ENCODE data around the gene SFSWAP. TPM values are rescaled to one million over a fixed set of nuclear protein-coding genes. Genes with fewer than 3 reads are reported as not detected.

SFSWAP gene
- polyA plus RNA-seq, 1 donor from 2014 or later = 56.6 TPM

- H3K27ac ChIP-seq (ENCODE audit: low read length) = no peak overlapping the region
- H3K9me2 ChIP-seq (ENCODE audit: insufficient read depth, low read length) = no peaks in the 10 kb centered on the region
- peaks cover 3% of the 10 kb centered on the region for H3K9me3 ChIP-seq (ENCODE audit: low read length)
- no peaks in the 10 kb centered on the region for H3F3A ChIP-seq (ENCODE audit: insufficient read depth, low read length, poor library complexity, severe bottlenecking)
- no peak overlapping the region for H3K4me3 ChIP-seq (ENCODE audit: low read length)
- no peaks in the 10 kb centered on the region for H3K27me3 ChIP-seq (ENCODE audit: insufficient read depth, low read depth, low read length)
- H3K4me2 ChIP-seq (ENCODE audit: low read length) = no peak overlapping the region
- no peak overlapping the region for H2AFZ ChIP-seq (ENCODE audit: low read depth, low read length)
- no peaks in the 10 kb centered on the region for H3K79me2 ChIP-seq (replicated peaks; ENCODE audit: insufficient read depth, low read length)
- no peaks in the 10 kb centered on the region for H3K36me3 ChIP-seq (ENCODE audit: insufficient read depth, low read length)
- H4K20me1 ChIP-seq (ENCODE audit: insufficient read depth) = no peaks in the 10 kb centered on the region
- TF ChIP-seq CTCF (IDR thresholded peaks at IDR 0.05; ENCODE audit: poor library complexity, severe bottlenecking) (no peak), TAF1 (IDR thresholded peaks at IDR 0.05; ENCODE audit: low read depth) (no peak), MXI1 (conservative IDR thresholded peaks at IDR 0.05; ENCODE audit: poor library complexity, severe bottlenecking) (no peak), EP300 (conservative IDR thresholded peaks at IDR 0.05; ENCODE audit: poor library complexity, severe bottlenecking) (no peak), POLR2AphosphoS5 (IDR thresholded peaks at IDR 0.05) (no peak), SMC3 (conservative IDR thresholded peaks at IDR 0.05; ENCODE audit: poor library complexity) (no peak)
- H3K9ac ChIP-seq (ENCODE audit: low read length) = no peak overlapping the region
These were observed 37.7 kb upstream of the SFSWAP start for GRCh38 chr12:131672941-131673887.

GRCh38 chr12:131673888-131674257 is 37.0 kb upstream of the SFSWAP start:
- peaks cover 3% of the 10 kb centered on the region for H3K9me3 ChIP-seq (ENCODE audit: low read length)
- H2AFZ ChIP-seq (ENCODE audit: low read depth, low read length) = no peak overlapping the region
- H3K4me2 ChIP-seq (ENCODE audit: low read length) = no peak overlapping the region
- no peaks in the 10 kb centered on the region for H3F3A ChIP-seq (ENCODE audit: insufficient read depth, low read length, poor library complexity, severe bottlenecking)
- no peaks in the 10 kb centered on the region for H3K36me3 ChIP-seq (ENCODE audit: insufficient read depth, low read length)
- no peak for TF ChIP-seq SMC3 (conservative IDR thresholded peaks at IDR 0.05; ENCODE audit: poor library complexity)
- TF ChIP-seq POLR2AphosphoS5 (IDR thresholded peaks at IDR 0.05) = no peak
- TF ChIP-seq EP300 (conservative IDR thresholded peaks at IDR 0.05; ENCODE audit: poor library complexity, severe bottlenecking) = no peak
- no peak for TF ChIP-seq RAD21 (conservative IDR thresholded peaks at IDR 0.05)
- TF ChIP-seq EZH2 (IDR thresholded peaks at IDR 0.05; ENCODE audit: borderline replicate concordance, insufficient read depth, low read length, poor library complexity, severe bottlenecking) = no peak
- TF ChIP-seq REST (IDR thresholded peaks at IDR 0.05; ENCODE audit: borderline replicate concordance) = no peak
- no peak for TF ChIP-seq MXI1 (conservative IDR thresholded peaks at IDR 0.05; ENCODE audit: poor library complexity, severe bottlenecking)
- TF ChIP-seq CTCF (IDR thresholded peaks at IDR 0.05; ENCODE audit: poor library complexity, severe bottlenecking) = no peak
- no peak for TF ChIP-seq TAF1 (IDR thresholded peaks at IDR 0.05; ENCODE audit: low read depth)
- H3K9me2 ChIP-seq (ENCODE audit: insufficient read depth, low read length) = no peaks in the 10 kb centered on the region
- H3K9ac ChIP-seq (ENCODE audit: low read length) = no peak overlapping the region
- no peak overlapping the region for H3K27ac ChIP-seq (ENCODE audit: low read length)
- no peaks in the 10 kb centered on the region for H3K79me2 ChIP-seq (replicated peaks; ENCODE audit: insufficient read depth, low read length)
- H3K27me3 ChIP-seq (ENCODE audit: insufficient read depth, low read depth, low read length) = no peaks in the 10 kb centered on the region
- H4K20me1 ChIP-seq (ENCODE audit: insufficient read depth) = no peaks in the 10 kb centered on the region
- H3K4me3 ChIP-seq (ENCODE audit: low read length) = no peak overlapping the region

Measured in neural cell (in vitro differentiated cells).